NCI-H1930 (cell line): ENCODE data around the gene ALDH5A1.

Source experiments
- DNase-seq, 2 experiments: peaks; one replicate each; lab custom pipeline; 2025; lab: John Stamatoyannopoulos, UW

The ALDH5A1 gene

GRCh38 chr6:24494821-24495795, at the start of gene ALDH5A1:
ALDH5A1 (plus strand) TSS chr6:24494969; CDS start chr6:24494997, 28 bp downstream.
- DNase-seq: peak; percentile 50 to 64

- DNase-seq: no peak
These were observed 49.1 kb upstream of the ALDH5A1 start for GRCh38 chr6:24445704-24446103.

- DNase-seq: no peak
These were observed 48.1 kb upstream of the ALDH5A1 start for GRCh38 chr6:24446670-24447069.

- DNase-seq: no peak
These were observed 46.4 kb upstream of the ALDH5A1 start for GRCh38 chr6:24448396-24448795.

GRCh38 chr6:24448828-24449525, 45.8 kb upstream of the ALDH5A1 start:
- no peak for DNase-seq

GRCh38 chr6:24451581-24452388, 43.0 kb upstream of the ALDH5A1 start:
- DNase-seq: no peak

- DNase-seq: no peak
These were observed 40.8 kb upstream of the ALDH5A1 start for GRCh38 chr6:24453921-24454320.

- DNase-seq: no peak
These were observed 40.3 kb upstream of the ALDH5A1 start for GRCh38 chr6:24454452-24454851.

- no peak for DNase-seq
These were observed 39.7 kb upstream of the ALDH5A1 start for GRCh38 chr6:24455061-24455460.

GRCh38 chr6:24458134-24458533, 36.6 kb upstream of the ALDH5A1 start:
- DNase-seq: no peak

GRCh38 chr6:24458941-24459340, 35.8 kb upstream of the ALDH5A1 start:
- no peak for DNase-seq

- no peak for DNase-seq
These were observed 33.8 kb upstream of the ALDH5A1 start for GRCh38 chr6:24460966-24461365.

GRCh38 chr6:24464253-24465038, 30.3 kb upstream of the ALDH5A1 start:
- no peak for DNase-seq

GRCh38 chr6:24469811-24470210, 25.0 kb upstream of the ALDH5A1 start:
- DNase-seq: no peak

- no peak for DNase-seq
These were observed 22.6 kb upstream of the ALDH5A1 start for GRCh38 chr6:24472181-24472580.

- DNase-seq: no peak
These were observed 18.1 kb upstream of the ALDH5A1 start for GRCh38 chr6:24476631-24477030.

- no peak for DNase-seq
These were observed 17.7 kb upstream of the ALDH5A1 start for GRCh38 chr6:24477070-24477469.

GRCh38 chr6:24478903-24479302, 15.9 kb upstream of the ALDH5A1 start:
- no peak for DNase-seq

GRCh38 chr6:24480705-24481104, 14.1 kb upstream of the ALDH5A1 start:
- no peak for DNase-seq

GRCh38 chr6:24481449-24481848, 13.3 kb upstream of the ALDH5A1 start:
- DNase-seq: no peak

- no peak for DNase-seq
These were observed 10.0 kb upstream of the ALDH5A1 start for GRCh38 chr6:24484657-24485323.
